Activated CD4-positive, alpha-beta T cell treated with anti-CD3 and anti-CD28 coated beads for 24 hours (primary cell): Measurements from ENCODE around the gene RGCC.
"Not testable (repeated sequence)": the region's sequence is repeated elsewhere in the genome, so short reads cannot be mapped to it uniquely, and the experiment has no call there.

Experiments used
- DNase-seq, 2 donors: peaks; one replicate each; pipeline ENCODE4 v3.0.0-alpha.2; 2020; ENCODE audit warnings: low read depth in 2 of 2

Gene RGCC

DNA sequence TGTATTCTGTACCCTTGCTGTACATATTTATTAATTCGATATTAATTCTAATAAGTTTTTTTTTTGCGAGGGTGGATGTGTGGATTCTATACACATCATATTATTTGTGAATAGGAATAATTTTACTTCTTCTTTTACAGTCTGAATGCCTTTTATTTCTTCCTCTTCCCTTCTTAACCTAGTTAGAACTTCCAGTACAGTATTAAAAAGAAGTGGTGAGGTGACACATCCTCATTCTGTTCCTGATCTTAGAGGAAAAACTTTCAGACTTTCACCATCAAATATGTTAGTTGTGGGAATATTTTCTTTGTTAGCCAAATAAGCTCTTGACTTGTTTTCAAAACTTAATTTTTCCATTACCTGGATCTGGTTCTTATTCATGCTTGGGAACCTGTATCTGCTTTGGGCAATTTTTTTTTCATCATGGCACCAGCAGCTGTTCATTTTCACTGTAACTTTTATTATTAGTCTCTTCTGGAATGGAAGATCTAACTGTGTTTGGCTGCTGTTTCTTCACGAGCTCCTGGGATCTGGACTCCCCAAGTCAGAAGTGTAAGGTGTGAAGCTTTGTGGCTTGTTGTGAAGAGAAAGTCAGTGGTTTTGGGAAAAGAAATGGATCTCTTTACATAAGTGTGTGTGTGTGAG is 33.1 kb downstream of the RGCC start:
- no peak for DNase-seq

DNA sequence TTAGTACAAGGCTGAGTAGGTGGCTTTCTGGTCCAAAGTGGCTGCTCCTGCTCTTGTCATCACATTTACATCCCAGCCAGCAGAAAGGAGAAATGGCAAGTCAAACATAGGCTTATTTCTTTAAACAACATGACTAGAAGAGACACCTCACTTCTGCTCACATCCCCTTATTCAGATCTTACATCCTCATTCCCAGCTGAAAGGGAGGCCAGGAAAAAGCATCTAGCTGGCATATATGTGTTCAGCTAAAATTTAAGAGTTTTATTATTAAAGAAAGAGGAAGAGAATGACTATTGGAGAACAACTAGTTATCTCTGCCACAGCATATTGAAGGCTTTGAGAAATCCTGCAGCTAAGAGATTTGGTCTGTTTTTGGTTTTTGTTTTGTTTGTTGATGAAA is 34.1 kb downstream of the RGCC start:
- no peak for DNase-seq

GRCh38 chr13:41492432-41493260 is 35.3 kb downstream of the RGCC start:
- DNase-seq = no peak

DNA sequence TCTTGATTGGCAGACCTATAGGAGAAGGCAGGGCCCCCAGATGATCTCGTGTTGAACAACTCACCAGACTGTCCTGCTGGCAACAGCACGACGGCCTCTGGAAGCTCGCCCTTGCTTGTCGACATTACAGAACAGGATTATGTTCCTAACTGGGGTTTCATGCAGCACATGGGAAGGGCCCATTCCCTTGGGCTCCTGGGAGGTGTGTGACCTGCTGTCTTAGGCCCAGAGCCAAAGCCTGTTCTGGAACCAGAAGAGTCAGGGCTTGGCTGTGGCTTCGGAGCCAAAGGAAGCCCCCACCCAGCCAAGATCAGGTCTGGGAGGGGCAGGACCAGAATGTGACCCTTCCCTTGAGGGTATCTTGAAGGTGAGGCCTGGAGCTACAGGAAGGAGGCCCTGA is 36.9 kb downstream of the RGCC start:
- DNase-seq = no peak

DNA sequence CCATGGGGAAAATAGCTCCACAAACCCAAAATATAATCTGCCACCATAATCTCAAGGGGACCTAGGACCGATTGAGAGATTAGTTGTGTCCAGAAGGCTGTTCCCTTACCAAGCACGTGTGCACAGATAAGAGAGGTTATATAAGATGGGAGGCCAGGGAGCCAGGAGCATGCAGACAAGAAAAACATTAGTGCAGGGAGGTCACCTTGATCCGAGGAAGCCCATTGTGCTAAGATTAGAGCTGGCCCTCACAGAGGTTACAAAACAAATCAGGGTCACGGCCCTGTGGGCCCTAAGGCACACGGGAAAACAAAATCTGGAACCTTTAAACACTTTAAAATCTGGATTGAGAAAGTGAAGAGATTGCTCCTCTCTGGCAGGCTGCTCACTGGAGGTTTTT is 37.7 kb downstream of the RGCC start:
- DNase-seq = no peak

DNA sequence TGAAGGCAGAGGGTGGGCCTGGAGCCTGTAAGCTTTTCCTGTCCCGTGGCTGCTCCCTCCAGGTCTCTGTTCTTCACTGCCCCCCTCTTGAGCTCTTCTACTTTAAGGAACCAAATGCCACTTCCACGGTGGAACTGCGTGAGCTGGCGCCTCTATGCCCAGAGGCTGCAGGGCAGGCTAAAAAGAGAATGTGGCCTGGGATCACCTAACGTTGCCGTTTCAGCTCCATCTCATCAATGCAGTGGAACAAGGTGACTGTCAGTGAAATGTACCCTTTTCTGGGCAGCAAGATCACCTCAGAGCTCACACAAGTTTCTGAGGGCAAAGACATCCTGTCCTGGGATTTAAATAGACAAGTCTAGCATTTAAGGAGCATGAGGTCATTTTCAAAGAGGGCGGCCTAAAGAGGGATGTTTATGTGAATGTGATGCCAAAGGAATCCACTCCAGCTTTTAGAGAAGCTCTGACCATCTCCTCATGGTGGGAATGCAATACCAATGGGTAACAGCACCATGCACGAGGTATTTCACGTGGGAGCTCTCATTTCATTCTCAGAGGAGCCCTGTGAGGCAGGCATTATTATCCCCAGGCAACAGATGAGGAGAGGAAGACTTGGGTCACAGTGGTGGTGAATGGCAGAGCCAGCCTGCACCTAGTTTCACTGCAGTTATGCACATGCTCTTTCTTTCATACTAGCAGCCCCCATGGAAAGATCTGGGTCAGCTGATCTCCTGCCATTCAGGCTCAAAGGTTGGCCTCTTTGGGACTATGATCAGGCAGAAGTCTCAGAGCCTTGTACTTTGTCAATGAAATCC is 39.3 kb downstream of the RGCC start:
- no peak for DNase-seq

DNA sequence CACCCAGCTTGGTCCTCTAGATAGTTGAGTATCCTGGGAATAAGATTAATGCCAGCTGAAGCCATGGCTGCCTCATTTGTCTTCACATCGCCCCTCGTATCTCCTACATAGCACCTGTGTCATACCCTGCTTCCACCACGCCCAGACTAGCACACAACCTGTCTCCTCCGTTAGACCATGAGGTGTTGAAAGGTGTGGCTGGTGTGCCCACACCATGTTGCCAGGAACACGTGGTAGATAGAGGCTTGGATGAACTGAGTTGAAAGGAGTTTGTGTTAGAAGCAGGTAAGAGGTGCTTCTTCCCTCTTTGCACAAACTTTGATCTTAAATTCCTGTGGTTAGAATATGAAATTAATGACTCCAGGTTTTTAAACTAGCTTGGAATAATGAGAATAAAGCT is 40.1 kb downstream of the RGCC start:
- DNase-seq = no peak

DNA sequence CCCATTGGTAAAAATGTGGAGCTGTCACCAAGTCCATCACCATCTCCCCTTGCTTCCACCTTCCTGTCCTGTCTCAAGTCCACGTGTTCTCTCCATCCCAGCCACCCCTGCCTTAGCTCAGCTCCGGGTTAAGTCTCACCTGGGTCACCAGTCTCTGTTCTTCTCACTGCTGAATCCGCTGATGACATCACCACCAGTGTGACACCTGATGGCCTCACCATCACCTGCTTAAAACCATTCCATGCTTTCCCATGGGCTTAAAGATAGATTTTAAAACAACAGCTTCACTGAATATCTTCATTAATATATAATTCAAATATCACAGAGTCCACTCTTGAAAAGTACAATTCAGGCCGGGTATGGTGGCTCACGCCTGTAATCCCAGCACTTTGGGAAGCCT is 42.1 kb downstream of the RGCC start:
- no peak for DNase-seq

- no peak for DNase-seq
Observed at GRCh38 chr13:41500511-41500910, 43.2 kb downstream of the RGCC start.

- DNase-seq = no peak
Observed at GRCh38 chr13:41501281-41501680, 43.9 kb downstream of the RGCC start.

DNA sequence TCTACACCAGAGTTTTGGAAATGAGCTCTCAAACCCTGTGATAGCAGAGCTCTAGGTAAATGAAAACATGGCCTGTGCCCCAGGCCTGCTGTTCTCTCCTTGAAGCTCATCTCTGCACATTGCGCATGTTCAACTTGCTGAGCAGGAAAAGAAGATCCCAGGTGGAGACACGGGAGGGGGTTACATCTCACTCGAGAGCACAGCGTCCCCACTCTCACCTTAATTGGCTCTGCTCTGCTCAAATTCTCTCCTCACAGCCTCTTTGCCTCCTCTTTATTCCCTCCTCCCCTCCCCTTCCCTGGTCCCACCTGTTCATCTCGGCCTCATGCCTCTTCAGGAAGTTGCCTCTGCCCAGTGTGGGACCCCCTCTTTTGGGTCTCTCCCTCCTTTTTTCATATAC is 44.7 kb downstream of the RGCC start:
- no peak for DNase-seq

- DNase-seq = no peak
Observed at GRCh38 chr13:41502673-41503072, 45.3 kb downstream of the RGCC start.

- no peak for DNase-seq
Observed at GRCh38 chr13:41503356-41503755, 46.0 kb downstream of the RGCC start.

DNA sequence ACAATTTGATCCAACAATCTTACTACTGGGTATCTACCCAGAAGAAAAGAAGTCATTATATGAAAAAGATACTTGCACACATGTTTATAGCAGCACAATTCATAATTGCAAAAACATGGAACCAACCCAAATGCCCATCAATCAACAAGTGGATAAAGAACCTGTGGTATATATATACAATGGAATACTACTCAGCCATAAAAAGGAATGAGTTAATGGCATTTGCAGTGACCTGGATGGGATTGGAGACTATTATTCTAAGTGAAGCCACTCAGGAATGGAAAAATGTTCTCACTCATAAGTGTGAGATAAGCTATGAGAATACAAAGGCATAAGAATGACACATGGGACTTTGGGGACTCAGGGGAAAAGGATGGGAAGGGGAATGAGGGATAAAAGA is 47.3 kb downstream of the RGCC start:
- DNase-seq = not testable (repeated sequence)

DNA sequence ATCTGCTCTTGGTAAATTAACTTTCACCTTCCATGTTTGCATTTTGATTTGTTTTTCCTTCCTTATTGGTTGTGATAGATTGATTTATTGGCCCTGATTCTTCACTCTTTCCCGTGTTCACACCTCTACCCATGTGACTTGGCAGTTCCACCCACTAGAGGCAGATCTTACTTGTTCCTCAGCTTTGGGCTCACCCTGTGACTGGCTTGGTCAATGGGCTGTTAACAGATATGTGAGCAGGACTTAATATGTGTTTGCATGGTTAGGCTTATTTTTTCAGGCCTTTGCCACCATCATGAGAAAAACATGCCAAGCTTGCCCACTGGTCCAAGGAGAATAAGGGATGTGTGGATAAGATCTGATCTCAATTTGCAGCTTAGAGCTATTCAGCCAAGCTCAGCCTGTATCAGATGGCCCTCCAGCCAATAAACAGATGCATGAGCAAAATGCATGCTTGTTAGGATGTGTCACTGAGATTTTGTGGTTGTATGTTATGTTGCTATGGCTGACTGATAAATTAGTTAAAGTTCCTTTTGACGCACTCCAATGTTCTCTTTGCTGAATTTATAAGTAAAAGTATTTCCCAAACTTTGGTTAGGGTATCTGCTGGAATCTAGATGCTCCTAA is 48.0 kb downstream of the RGCC start:
- no peak for DNase-seq

DNA sequence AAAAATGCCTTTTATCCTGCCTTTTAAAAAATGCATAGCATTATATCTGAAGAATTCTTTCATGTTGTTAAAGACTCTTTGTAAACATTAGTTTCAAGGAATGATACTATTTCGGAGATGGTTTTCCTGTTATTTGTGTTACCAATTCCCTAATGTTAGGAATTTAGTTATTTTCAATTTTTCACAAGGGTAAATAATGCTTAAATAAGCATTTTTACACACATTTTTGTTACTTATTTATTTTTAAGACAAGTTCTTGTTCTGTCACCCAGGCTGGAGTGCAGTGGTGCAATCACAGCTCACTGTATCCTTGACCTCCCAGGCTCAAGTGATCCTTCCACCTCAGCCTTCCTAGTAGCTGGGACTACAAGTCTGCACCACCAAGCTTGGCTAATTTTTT is 49.0 kb downstream of the RGCC start:
- DNase-seq = no peak

GRCh38 chr13:41509971-41510370 is 52.6 kb downstream of the RGCC start:
- DNase-seq = no peak

DNA sequence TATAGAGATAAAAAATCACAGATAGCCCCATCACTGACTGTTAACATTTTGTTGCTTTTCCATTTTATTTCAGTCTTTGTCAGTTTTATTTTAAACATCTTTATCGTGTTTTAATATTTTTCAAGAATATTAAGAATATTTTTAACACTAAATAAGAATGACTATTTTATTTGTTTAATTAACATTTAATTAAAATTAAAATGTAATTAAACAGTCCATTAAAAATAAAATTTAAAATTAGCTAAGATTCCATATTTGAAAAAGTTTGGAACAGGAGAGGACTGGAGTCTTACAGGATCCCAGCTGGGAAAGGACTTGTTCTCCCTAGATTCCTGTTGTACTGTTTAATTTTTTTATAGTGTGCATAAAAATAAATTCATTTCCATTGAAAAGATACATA is 54.5 kb downstream of the RGCC start:
- DNase-seq = no peak

GRCh38 chr13:41512441-41512840 is 55.1 kb downstream of the RGCC start:
- DNase-seq = no peak

DNA sequence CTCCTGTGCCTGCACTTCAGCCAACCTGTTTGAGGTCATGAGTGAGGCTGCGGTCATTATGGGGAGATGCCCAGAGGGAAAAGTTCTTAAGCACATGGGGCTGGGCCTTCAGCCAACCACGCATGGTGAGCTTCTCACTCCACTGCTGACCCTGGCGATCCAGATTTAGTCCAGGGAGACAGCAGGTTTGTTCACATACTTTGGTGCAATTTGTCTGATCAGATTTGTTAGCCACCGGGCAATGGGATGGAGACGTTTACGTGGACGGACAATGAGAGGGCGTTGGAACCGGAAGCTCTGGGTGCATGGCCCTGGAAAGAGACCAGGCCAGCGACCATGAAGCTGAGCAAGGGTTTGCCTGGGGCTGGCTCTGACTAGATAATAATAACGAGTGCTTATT is 56.2 kb downstream of the RGCC start:
- DNase-seq = no peak

DNA sequence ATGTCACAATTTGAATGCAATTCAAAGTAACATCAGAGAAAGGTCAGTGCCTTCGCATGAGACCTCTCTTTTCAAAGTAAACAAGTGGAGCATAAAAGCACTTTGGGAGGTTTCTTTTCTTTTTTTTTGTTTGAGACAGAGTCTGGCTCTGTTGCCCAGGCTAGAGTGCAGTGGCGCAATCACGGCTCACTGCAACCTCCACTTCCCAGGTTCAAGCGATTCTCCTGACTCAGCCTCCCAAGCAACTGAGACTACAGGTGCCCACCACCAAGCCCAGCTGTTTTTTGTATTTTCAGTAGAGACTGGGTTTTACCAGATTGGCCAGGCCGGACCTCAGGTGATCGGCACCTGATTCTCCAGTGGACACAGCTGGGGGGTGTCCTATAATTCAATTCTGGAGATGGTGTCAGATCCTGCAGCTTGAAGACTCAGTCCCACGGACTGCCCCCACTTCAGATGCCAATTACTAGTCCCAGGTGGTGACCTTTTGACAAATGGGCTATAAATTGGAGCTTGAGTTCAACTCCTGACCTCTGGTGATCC is 57.6 kb downstream of the RGCC start:
- no peak for DNase-seq
